DOHH2 (cell line): ENCODE measurements around the gene ENTPD8.

Source experiments
- CTCF ChIP-seq: fragments of 200-600 bp; sonication (generic); IDR thresholded peaks from one replicate; pipeline ENCODE4 v1.5.1; 2014; ENCODE audit warnings: antibody characterized with exemption, mild to moderate bottlenecking, low read depth, low read length; ENCODE audit not compliant: poor library complexity, severe bottlenecking
- EZH2phosphoT487 ChIP-seq: fragments of 200-600 bp; sonication (generic); IDR thresholded peaks from 2 replicates; pipeline ENCODE4 v1.6.1; 2017; ENCODE audit warnings: borderline replicate concordance, mild to moderate bottlenecking, antibody characterized with exemption, low read length, moderate library complexity, mixed read lengths

GRCh38 chr9:137467896-137468295 is 26.7 kb upstream of the ENTPD8 start:
- TF ChIP-seq CTCF (no peak), EZH2phosphoT487 (no peak)
